NCI-H146 (cell line): ENCODE results near the gene ZNF26.
A peak's percentile ranks its signal among the peaks of the same experiment; 100 is the strongest.
"Not testable (repeated sequence)": the region's sequence is repeated elsewhere in the genome, so short reads cannot be mapped to it uniquely, and the experiment has no call there.

ENCODE experiments used
- DNase-seq: peaks from one replicate; lab custom pipeline; 2025; lab: John Stamatoyannopoulos, UW

The ZNF26 gene, protein sequence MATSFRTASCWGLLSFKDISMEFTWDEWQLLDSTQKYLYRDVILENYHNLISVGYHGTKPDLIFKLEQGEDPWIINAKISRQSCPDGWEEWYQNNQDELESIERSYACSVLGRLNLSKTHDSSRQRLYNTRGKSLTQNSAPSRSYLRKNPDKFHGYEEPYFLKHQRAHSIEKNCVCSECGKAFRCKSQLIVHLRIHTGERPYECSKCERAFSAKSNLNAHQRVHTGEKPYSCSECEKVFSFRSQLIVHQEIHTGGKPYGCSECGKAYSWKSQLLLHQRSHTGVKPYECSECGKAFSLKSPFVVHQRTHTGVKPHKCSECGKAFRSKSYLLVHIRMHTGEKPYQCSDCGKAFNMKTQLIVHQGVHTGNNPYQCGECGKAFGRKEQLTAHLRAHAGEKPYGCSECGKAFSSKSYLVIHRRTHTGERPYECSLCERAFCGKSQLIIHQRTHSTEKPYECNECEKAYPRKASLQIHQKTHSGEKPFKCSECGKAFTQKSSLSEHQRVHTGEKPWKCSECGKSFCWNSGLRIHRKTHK

DNA sequence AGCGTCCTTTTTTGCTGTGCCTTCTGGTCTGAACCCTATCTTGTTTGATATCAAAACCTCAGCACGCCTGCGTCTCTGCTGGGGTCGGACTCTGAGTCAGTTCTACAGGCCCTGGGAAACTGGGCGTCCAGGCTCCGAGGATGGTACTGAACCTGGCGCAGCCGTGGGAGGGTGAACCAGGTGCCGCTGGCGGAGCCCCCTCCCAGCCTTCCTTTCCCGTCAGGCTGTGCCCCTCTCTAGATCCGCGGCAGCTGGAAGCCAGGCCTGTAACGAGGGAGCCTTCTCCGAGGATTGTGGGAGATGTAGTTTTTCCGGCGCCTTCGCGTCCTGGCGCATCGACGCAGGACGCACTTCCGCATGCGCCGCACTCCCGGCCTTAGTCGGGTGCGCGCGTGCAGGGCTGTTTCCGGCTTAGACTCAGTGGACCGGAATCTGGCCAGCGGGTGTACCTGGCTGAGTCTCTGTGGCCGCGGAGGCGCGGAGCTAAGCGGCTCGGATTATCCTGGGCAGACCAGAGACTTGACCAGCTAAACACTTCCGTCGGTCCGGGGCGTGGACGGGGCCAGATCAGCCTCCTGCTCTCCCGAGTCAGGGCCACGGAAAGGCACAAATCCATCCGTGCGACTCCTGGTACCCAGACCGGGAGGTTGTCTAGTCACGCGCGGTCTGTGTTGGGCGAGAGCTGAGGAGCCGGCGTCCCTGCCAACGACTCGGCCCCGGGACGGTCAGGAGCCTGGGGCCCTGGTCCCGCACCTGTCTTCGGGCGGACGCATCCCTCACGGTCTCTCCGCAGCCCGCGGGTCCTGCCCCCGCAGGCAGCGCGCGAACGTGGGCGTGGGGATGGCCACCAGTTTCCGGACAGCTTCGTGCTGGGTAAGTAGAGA, at the start of gene ZNF26:
Gene ZNF26 (plus strand): TSS at position 367 of the 884 bp plus-strand sequence. CDS start 474 bp downstream, at position 841.
- DNase-seq = peak; percentile 96

DNA sequence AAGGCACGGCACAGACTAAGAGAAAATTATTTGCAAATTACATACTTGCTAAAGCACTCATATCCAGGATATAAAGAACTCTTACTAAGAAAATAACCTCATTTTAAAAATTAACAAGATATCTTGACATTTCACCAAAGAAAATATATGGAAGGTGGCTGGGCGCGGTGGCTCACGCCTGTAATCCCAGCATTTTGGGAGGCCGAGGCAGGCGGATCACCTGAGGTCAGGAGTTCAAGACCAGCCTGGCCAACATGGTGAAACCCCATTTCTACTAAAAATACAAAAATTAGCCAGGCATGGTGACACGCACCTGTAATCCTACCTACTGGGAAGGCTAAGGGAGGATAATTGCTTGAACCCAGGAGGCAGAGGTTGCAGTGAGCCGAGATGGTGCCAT, 49.2 kb upstream of the ZNF26 start:
- DNase-seq = not testable (repeated sequence)

DNA sequence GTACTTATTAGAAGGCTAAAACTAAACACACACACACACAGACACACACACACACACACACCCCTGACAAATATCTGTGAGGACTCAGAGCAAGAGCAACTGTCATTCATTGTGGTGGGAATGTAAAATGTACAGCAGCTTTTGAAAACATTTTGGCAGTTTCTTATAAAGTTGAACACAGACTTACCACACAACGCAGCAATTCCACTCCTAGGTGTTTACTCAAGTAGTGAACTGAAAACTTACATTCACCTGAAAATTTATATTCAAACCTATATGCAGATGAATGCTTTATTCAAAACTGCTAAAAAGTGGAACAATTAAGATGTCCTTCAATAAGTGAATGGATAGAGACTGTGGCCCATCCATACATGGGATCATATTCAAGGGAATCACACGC, 48.7 kb upstream of the ZNF26 start:
- DNase-seq = no peak

GRCh38 chr12:132938807-132939206, 47.4 kb upstream of the ZNF26 start:
- not testable (repeated sequence) for DNase-seq

DNA sequence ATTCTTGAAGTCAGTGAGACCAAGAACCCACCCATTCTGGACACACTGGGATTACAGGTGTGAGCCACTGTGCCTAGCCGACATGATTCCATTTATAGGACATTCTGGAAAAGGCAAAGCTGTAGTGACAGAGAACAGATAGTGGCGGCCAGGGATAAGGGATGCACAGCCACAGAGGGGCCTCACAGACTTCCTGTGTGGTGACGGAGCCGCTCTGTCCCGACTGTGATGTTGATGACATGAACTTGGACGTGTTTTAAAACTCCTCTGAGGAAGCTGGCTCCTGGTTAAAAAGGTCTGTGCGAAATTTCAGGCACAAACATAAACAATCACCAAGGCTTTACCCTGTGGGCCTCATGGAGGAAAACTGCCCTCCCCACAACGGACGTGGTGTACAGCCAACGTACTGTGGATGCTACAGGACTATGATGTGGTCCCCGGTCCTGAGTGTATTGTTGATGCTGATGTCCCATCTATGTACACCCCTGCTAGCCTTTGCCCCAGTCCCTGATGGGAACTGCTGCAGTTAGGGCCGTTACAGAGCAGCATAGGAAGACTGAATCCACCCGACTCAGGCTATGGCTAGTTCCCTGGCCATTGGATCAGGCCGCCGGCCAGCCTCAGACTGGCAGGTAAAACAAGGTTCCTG, 46.0 kb upstream of the ZNF26 start:
- DNase-seq = no peak

DNA sequence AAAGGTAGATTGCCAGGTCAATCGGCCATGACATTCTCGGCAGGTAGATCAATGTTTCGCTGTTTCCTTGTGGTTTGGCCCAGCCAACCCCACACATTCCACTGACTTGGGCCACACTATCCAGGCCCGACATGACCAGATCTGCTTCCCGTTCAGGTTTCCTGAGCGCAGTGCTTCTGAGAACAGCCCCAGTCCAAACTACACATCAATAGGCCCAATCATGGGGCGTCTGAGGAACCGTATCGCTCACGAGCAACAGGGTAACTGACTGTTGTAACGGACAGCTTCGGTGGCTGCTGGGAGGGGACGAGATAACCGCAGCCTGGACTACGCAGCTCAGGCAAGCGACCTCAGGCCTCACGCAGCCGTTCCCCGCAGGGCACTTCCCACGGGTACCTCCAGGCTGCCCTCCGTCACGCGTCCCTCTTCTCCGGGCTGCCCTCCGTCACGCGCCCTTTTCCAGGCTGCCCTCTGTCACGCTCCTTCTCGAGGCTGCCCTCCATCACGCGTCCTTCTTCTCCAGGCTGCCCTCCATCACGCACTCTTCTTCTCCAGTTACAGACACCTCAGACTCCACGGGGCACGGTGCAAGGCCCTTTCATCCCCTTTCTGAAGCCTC, 44.7 kb upstream of the ZNF26 start:
- no peak for DNase-seq

DNA sequence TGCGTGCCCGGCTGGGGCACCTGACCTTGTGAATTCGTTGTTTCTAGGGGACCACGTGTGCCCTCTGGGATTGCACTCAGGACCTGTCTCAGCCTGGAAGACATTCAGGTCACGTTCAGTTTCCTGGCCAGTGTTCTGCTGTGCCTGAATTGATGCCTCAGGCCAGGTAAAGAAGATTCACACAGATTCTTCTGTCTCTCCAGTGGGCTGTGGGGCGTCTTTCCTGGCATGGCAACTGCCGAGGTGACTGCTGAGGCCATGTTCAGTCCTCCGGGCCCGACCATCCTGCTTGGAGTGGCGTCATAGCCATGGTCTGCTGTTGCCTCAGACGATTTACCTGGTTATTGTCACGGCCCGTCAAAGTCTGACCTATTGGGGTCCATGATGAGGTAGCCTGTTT, 43.6 kb upstream of the ZNF26 start:
- no peak for DNase-seq

DNA sequence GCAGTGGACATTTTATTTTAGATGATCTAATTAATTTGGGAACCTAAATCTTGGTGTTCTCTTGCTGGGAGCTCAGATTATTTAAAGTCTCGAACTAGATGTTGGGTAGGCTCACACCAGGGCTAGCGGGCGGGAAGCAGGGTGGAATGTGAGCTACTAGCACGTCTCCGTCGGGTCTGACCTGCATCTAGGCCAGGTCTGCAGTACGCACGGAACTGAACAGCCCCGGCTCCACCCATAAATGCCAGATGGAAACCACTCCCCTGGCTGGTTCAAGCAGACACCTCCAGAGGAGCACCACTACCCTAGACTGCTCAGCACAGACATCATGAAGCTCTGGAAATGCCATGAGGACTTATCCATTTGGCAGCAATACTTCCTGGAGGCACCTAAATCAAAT, 40.4 kb upstream of the ZNF26 start:
- DNase-seq = no peak

DNA sequence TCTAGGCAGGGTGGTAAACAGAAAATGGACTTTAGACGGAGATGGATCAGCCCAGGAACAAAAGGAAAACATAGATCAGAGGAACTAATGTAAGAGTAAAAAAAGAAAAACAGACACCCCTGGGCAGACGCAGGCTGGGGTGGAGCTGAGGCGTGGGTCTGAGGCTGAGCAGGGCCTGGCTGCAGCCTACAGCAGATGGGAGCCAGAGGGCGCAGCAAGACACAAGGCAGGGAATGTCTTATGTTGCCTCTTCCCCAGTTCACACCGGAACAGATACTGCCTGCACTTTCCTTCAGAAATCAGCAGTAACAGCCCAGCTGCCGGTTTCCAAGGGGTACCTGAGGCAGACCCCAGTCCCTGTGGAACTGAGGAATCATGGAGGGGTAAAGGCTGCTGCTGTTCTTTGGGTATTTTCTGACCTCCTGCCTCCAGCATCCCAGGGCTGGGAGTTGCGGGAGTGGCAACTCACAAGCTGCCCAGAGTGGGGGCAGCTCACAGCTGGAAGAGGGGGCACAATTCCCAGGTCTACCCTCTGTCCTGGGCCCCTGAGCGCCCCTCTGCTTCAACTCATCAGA, 39.8 kb upstream of the ZNF26 start:
- DNase-seq = no peak

DNA sequence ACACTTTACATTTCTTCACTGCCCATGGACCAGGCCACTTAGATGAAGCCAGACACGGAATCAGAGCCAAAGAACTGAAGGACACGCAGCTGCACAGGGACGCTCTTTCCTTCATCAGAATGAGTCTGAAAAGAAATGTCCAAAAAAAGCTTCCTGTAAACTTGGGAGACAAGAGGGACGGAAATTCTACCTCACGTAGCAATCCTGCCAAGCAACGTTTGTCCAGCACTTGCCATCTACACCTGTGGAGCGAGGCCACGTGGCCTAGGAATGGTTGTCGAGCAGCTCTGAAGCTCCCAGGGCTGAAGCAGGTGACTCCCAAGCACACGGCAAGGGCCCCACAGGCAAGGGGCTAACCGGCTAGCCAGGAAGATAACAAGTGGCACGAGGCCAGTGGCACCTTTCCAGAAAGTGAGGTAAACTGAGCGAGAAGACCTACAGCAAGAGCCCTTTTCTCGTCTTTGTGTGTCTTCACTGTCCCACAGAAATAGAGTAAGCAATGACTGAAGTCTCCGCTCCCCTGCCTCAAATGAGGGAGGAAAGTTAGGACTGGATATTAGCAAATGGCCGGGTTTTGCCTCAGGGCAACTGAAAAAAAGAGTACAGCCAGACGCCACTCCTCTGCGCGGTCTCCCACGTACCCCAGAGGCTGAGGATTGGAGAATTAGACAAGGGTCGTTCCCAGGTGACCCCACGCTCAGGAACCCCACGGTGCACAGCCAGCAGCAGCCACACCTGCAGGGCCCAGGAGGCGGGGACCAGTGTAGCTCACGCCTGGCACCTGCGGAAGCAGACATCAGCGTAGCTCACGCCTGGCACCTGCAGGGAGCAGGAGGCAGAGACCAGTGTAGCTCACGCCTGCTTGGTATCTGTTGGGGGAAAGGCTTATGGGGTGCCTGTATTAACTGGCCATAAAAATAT, 37.8 kb upstream of the ZNF26 start:
- no peak for DNase-seq

DNA sequence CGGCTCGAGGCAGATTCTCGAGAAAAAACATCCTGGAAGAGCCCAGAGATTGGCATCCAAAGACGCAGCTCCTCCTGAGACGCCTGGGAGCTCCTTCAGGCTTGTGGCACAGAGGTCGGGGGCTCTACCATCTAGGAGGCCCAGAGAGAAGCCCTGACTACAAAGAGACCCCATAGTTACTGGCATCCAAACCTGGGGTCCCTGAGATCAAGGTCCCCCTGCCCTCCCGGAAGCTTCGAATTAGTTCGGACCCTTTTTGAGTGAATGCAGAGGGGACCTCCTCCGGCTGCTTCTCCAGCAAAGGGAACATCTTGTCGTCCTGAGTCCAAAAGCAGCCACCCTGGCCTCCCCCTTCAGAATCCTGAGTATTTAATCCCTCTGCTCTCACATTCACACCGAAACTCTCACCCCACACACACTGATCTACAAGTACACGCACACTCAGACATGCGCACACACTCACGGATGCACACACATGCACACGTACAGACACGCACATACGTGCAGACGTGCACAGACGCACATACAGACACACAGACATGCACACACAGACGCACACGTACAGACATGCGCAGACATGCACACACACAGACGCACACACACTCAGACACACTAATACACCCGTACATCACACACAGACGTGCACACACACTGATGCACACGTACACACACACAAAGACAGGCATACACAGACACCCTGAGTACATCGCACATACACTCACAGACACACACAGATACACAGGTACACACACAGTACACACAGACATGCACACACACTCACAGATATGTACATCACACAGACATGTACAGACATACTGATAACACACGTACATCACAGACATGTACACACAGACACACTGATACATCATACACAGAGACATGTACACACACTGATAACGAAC, 36.0 kb upstream of the ZNF26 start:
- no peak for DNase-seq

DNA sequence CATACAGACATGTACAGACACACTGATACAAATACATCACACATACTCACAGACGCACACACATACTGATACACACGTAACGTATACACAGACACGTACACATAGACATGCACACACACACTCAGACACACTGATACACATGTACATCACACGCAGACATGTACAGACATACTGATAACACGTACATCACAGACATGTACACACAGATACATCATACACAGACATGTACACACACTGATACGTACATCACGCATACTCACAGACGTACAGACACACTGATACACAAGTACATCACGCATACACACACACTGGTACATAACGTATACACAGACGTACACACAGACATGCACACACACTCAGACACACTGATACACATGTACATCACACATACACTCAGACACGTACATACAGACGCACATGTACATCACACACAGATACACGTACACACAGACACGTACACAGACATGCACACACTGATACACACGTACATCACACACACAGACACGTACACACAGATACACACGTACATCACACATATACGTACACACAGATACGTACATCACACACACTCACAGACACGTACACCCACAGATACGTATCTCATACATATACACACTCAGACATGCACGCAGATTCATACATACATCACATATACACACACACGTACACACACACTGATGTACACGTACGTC, 35.2 kb upstream of the ZNF26 start:
- DNase-seq = no peak

- DNase-seq = no peak
Measured at GRCh38 chr12:132951649-132952048, 34.5 kb upstream of the ZNF26 start.

DNA sequence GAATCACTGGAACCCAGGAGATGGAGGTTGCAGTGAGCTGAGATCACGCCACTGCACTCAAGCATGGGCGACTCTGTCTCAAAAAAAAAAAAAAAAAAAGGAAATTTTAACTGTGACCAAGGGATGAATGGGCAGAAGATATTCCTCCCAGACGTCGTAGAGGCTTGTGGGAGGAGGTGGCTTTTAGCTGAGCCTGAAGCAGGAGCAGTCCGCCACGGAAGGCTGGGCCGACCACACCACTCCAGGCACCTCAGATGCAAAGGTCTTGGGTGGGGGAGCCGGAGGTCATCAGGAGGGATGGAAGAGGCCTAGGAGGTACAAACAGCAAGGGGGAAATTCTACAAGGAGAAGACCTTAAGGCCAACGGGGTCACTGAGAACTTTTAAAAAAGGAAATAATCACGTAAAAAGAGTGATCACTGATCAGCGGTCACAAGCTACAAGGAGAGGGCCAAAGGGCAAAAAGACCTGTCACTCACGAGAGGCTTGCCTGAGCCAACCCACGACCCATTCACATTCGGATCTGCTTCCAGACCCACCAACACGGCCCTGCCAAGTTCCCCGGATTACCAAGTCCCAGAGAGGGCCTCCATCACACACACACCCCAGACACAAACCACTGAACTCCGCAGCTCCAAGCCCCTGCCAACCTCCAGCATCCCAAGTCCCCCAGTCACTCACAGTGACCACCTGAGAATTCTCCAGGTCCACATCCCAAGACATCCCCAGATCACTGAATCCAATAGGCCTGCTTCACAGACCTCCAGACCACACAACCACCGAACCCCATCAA, 33.6 kb upstream of the ZNF26 start:
- no peak for DNase-seq

- DNase-seq = no peak
Measured at GRCh38 chr12:132953163-132953425, 33.1 kb upstream of the ZNF26 start.

- DNase-seq = no peak
Measured at GRCh38 chr12:132953771-132954170, 32.4 kb upstream of the ZNF26 start.

- no peak for DNase-seq
Measured at GRCh38 chr12:132954471-132955048, 31.6 kb upstream of the ZNF26 start.
